ENCODE measurements around the gene CFTR. TPM values are rescaled to one million over a fixed set of nuclear protein-coding genes. Genes with fewer than 3 reads are reported as not detected.

CFTR gene
- 0.31 TPM for total RNA-seq (2021; ENCODE audit: unreplicated experiment)
- polyA plus RNA-seq (2012; ENCODE audit: insufficient read length), result not detected
- percentile 8 among the genes with signal in this experiment for Bru-seq, nascent RNA
- percentile 6 among the genes with signal in this experiment for BruChase-seq, experiment 1, labeled RNA remaining after a 2-hour chase
- percentile 7 among the genes with signal in this experiment for BruChase-seq, experiment 2, labeled RNA remaining after a 6-hour chase
- long read RNA-seq, result 0 reads

DNA sequence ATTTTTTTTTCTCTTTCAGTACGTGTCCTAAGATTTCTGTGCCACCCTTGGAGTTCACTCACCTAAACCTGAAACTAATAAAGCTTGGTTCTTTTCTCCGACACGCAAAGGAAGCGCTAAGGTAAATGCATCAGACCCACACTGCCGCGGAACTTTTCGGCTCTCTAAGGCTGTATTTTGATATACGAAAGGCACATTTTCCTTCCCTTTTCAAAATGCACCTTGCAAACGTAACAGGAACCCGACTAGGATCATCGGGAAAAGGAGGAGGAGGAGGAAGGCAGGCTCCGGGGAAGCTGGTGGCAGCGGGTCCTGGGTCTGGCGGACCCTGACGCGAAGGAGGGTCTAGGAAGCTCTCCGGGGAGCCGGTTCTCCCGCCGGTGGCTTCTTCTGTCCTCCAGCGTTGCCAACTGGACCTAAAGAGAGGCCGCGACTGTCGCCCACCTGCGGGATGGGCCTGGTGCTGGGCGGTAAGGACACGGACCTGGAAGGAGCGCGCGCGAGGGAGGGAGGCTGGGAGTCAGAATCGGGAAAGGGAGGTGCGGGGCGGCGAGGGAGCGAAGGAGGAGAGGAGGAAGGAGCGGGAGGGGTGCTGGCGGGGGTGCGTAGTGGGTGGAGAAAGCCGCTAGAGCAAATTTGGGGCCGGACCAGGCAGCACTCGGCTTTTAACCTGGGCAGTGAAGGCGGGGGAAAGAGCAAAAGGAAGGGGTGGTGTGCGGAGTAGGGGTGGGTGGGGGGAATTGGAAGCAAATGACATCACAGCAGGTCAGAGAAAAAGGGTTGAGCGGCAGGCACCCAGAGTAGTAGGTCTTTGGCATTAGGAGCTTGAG, at the start of gene CFTR:
Gene CFTR (plus strand): TSS at position 801 of the 830 bp plus-strand sequence. CDS start 70 bp downstream, outside the sequence.
- Histone ChIP-seq H3K27ac (ENCODE audit: low read length) (no peak within 1 kb of the TSS), H3K9me3 (ENCODE audit: control insufficient read depth, insufficient read depth, low read depth, low read length) (no peaks in the 10 kb centered on the region), H3K27me3 (ENCODE audit: control insufficient read depth, insufficient read depth, low read length) (peaks cover 50% of the 10 kb centered on the region), H3K4me1 (ENCODE audit: control insufficient read depth, insufficient read depth, low read length) (peaks cover 6% of the 10 kb centered on the region; the same call in 1 of the 2 replicates), H3K36me3 (ENCODE audit: control insufficient read depth, insufficient read depth, low read length) (no peaks in the 10 kb centered on the region; the same call in 1 of the 2 replicates), H3K4me3 (ENCODE audit: low read depth in 2 of 2, low read length in 2 of 2) (peak within 1 kb of the TSS; percentile 15 to 44)
- DNase-seq (ENCODE audit: low read depth, low spot score) (no peak), ATAC-seq (peak; percentile 45)
- ChIA-PET CTCF (no interaction called here), POLR2A (no interaction called here)
- BruUV-seq (replicated peaks), result no TSS peak
- in situ Hi-C loops (cut with HindIII; ENCODE audit: low pct_unique_long_range_greater_than_20kb, low sequenced_read_pairs), result no loop called here
- TF ChIP-seq REST (IDR thresholded peaks at IDR 0.05; ENCODE audit: insufficient read depth in 1 of 2, low read depth in 2 of 2, low read length in 1 of 2) (no peak), TCF7L2 (IDR thresholded peaks at IDR 0.05; ENCODE audit: low read depth, low read length) (no peak), SIN3A (IDR thresholded peaks at IDR 0.05; ENCODE audit: borderline replicate concordance, insufficient read depth, low read depth, low read length) (no peak), POLR2AphosphoS5 (IDR thresholded peaks at IDR 0.05; ENCODE audit: low read depth, low read length) (no peak)
- TF ChIP-seq, protein P1, sequence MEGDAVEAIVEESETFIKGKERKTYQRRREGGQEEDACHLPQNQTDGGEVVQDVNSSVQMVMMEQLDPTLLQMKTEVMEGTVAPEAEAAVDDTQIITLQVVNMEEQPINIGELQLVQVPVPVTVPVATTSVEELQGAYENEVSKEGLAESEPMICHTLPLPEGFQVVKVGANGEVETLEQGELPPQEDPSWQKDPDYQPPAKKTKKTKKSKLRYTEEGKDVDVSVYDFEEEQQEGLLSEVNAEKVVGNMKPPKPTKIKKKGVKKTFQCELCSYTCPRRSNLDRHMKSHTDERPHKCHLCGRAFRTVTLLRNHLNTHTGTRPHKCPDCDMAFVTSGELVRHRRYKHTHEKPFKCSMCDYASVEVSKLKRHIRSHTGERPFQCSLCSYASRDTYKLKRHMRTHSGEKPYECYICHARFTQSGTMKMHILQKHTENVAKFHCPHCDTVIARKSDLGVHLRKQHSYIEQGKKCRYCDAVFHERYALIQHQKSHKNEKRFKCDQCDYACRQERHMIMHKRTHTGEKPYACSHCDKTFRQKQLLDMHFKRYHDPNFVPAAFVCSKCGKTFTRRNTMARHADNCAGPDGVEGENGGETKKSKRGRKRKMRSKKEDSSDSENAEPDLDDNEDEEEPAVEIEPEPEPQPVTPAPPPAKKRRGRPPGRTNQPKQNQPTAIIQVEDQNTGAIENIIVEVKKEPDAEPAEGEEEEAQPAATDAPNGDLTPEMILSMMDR (IDR thresholded peaks at IDR 0.05), result no peak
- intact Hi-C loops (cut with micrococcal nuclease; ENCODE audit: unreplicated experiment), result no loop called here

DNA sequence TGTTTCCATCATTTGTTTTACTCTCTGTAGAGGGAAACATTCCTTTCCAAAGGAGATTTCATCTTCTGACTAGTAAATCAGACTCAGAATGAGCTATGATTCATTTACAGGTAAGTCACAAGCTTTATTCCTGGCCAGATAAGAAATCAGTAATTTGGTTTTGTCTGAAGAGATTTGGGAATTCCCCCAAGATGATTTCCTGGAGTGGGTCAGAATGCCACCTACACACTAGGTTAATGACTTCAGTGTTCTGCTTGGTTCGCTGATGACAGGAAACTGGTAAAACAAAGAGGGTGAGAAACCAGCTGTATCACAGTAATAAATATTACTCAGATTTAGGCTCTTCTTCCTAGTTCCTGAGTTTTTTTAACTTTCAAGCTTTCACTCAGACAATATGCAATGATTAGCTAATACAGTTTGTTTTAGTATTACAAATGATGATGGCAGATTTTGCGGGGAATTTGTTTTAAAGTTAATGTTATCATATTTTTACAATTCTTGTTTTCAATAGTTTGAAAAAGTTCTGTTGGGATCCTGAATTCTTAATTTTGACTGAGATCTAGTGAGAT, 44.3 kb upstream of the CFTR start:
- ATAC-seq, result no peak
- ChIA-PET POLR2A (no interaction called here), CTCF (no interaction called here)

More for the DNA sequence above, 44.3 kb upstream of the CFTR start:
- intact Hi-C loops (cut with micrococcal nuclease; ENCODE audit: unreplicated experiment) (no loop called here), in situ Hi-C loops (cut with HindIII; ENCODE audit: low pct_unique_long_range_greater_than_20kb, low sequenced_read_pairs) (no loop called here)
- Histone ChIP-seq H3K4me3 (ENCODE audit: low read depth in 2 of 2, low read length in 2 of 2) (no peak overlapping the region), H3K27ac (ENCODE audit: low read length) (no peak overlapping the region), H3K27me3 (ENCODE audit: control insufficient read depth, insufficient read depth, low read length) (no peaks in the 10 kb centered on the region), H3K9me3 (ENCODE audit: control insufficient read depth, insufficient read depth, low read depth, low read length) (no peaks in the 10 kb centered on the region), H3K4me1 (ENCODE audit: control insufficient read depth, insufficient read depth, low read length) (no peaks in the 10 kb centered on the region), H3K36me3 (ENCODE audit: control insufficient read depth, insufficient read depth, low read length) (no peaks in the 10 kb centered on the region)
- no peak for DNase-seq (ENCODE audit: low read depth, low spot score)
- BruUV-seq (replicated peaks), result no TSS peak
- TF ChIP-seq, protein P1 (IDR thresholded peaks at IDR 0.05), result no peak
- no peak for TF ChIP-seq TCF7L2 (IDR thresholded peaks at IDR 0.05; ENCODE audit: low read depth, low read length)
- TF ChIP-seq POLR2AphosphoS5 (IDR thresholded peaks at IDR 0.05; ENCODE audit: low read depth, low read length), result no peak
